K562 (cell line): ENCODE data around the gene SET. TPM values are rescaled to one million over a fixed set of nuclear protein-coding genes. Genes with fewer than 3 reads are reported as not detected.

Experiments
- ATAC-seq: fragments of 200-7000 bp; cut with Tn5 transposase; 3 replicates; pipeline ENCODE4 v1.9.1; 2020; ENCODE audit warnings: moderate library complexity
- BruUV-seq: library from RNA; stranded (reverse); fragments of 400-500 nt; replicated peaks from 2 replicates; lab custom pipeline; 2021; lab: Mats Ljungman, UMichigan
- CTCF ChIA-PET: fragments of 300-600 bp; formaldehyde crosslinking; extraction: SDS; loops from one replicate; lab custom pipeline; 2021; ENCODE audit warnings: low intra/inter-chr PET ratio; lab: Yijun Ruan, JAX
- POLR2A ChIA-PET: fragments of 300-600, 350-650 bp; sonication (Branson Sonifier 250); formaldehyde crosslinking; extraction: SDS; loops from one replicate; lab custom pipeline; 2021; ENCODE audit warnings: antibody characterized with exemption, inconsistent platforms; lab: Yijun Ruan, JAX
- DNase-seq, 4 experiments: peaks; one replicate each; pipeline versions ENCODE4 v3.0.0 to v3.0.0-alpha.2; 2011 to 2018; ENCODE audit warnings: low spot score in 3 of 4, mixed read lengths in 3 of 4; ENCODE audit errors: extremely low read depth in 1 of 4
- FAIRE-seq: peaks from 2 replicates; lab custom pipeline; 2011; peaks lifted over from hg19 to GRCh38; lab: Jason Lieb, UNC
- H2AFZ ChIP-seq: 2 replicates; pipeline ENCODE4 v1.6.0; 2011; ENCODE audit warnings: low read depth, low read length, control low read depth, inconsistent platforms
- H3K27ac ChIP-seq: fragments of 200-600 bp; 3 replicates; pipeline ENCODE4 v1.8.0; 2011; ENCODE audit warnings: low read depth, mild to moderate bottlenecking, control low read depth, inconsistent platforms, low read length, moderate library complexity, mixed read lengths; ENCODE audit errors: extremely low read depth
- H3K27me3 ChIP-seq, 2 experiments: fragments of 300-600 bp in 1 of 2; 2 replicates in 1 of 2; 3 replicates in 1 of 2; pipeline versions ENCODE4 v1.6.0 to v1.8.0; 2011; ENCODE audit warnings: inconsistent platforms in 2 of 2, low read length in 2 of 2, mild to moderate bottlenecking in 1 of 2, mixed read lengths in 1 of 2, moderate library complexity in 1 of 2; ENCODE audit not compliant: control insufficient read depth in 2 of 2, insufficient read depth in 2 of 2
- H3K36me3 ChIP-seq: fragments of 300-600 bp; 3 replicates; pipeline ENCODE4 v1.8.0; 2011; ENCODE audit warnings: mild to moderate bottlenecking, low read length, inconsistent platforms; ENCODE audit not compliant: control insufficient read depth, insufficient read depth
- H3K4me1 ChIP-seq, 2 experiments: fragments of 200-600 bp in 1 of 2; replicated peaks in 1 of 2; 2 replicates in 1 of 2; 3 replicates in 1 of 2; pipeline versions ENCODE4 v1.5.1 to v1.8.0; 2011; ENCODE audit warnings: inconsistent platforms in 2 of 2, low read length in 2 of 2, mild to moderate bottlenecking in 1 of 2, mixed read lengths in 1 of 2, moderate library complexity in 1 of 2; ENCODE audit not compliant: control insufficient read depth in 2 of 2, insufficient read depth in 2 of 2
- H3K4me2 ChIP-seq: 2 replicates; pipeline ENCODE4 v1.6.1; 2011; ENCODE audit warnings: low read length, control low read depth, inconsistent platforms, mixed read lengths; ENCODE audit not compliant: insufficient read depth
- H3K4me3 ChIP-seq: fragments of 200-600 bp; sonication (generic), shearing (Covaris generic); 2 replicates; pipeline ENCODE4 v1.5.1; 2016; ENCODE audit warnings: control low read depth, inconsistent platforms
- H3K79me2 ChIP-seq: fragments of 200-600 bp; 3 replicates; pipeline ENCODE4 v1.8.0; 2011; ENCODE audit warnings: low read length, inconsistent platforms; ENCODE audit not compliant: control insufficient read depth, insufficient read depth
- H3K9ac ChIP-seq, 2 experiments: 2 replicates each; pipeline versions ENCODE4 v1.6.0 to v1.6.1; 2011; ENCODE audit warnings: low read depth in 2 of 2, low read length in 2 of 2, control low read depth in 1 of 2, inconsistent platforms in 1 of 2, mild to moderate bottlenecking in 1 of 2, mixed read lengths in 1 of 2; ENCODE audit not compliant: insufficient read depth in 1 of 2
- H3K9me1 ChIP-seq: one replicate; pipeline ENCODE4 v1.6.0; 2011; ENCODE audit warnings: inconsistent platforms, mild to moderate bottlenecking, low read length, moderate library complexity; ENCODE audit not compliant: control insufficient read depth, insufficient read depth
- H3K9me3 ChIP-seq: replicated peaks from 2 replicates; pipeline ENCODE4 v1.5.1; 2011; ENCODE audit warnings: low read depth, low read length, inconsistent platforms; ENCODE audit not compliant: control insufficient read depth, insufficient read depth
- H4K20me1 ChIP-seq: replicated peaks from 2 replicates; pipeline ENCODE4 v1.6.1; 2011; ENCODE audit warnings: low read length, inconsistent platforms, mixed read lengths; ENCODE audit not compliant: control insufficient read depth, insufficient read depth
- ARID2 ChIP-seq: fragments of 450-650 bp; IDR thresholded peaks from 2 replicates; pipeline ENCODE4 v1.6.1; 2017; ENCODE audit warnings: antibody characterized with exemption, mild to moderate bottlenecking
- HMG20B ChIP-seq: fragments of 250-450 bp; sonication (Bioruptor Pico); IDR thresholded peaks from 2 replicates; pipeline ENCODE4 v1.5.0; 2021; ENCODE audit warnings: mild to moderate bottlenecking
- MAX ChIP-seq: sonication (generic); formaldehyde crosslinking; IDR thresholded peaks from 2 replicates; pipeline ENCODE4 v1.9.0; 2022; ENCODE audit warnings: mild to moderate bottlenecking, missing genetic modification reagents
- PRDM10 ChIP-seq: fragments of 450-650 bp; IDR thresholded peaks from 2 replicates; pipeline ENCODE4 v1.6.1; 2018; ENCODE audit not compliant: partially characterized antibody
- RHOXF2B ChIP-seq: fragments of 250-450 bp; sonication (Bioruptor Pico); conservative IDR thresholded peaks from 2 replicates; pipeline ENCODE4 v1.5.1; 2021
- ZNF232 ChIP-seq: sonication (generic); formaldehyde crosslinking; IDR thresholded peaks from 2 replicates; pipeline ENCODE4 v1.8.0; 2022; ENCODE audit warnings: mild to moderate bottlenecking, missing genetic modification reagents
- ZNF583 ChIP-seq: fragments of 250-450 bp; sonication (Bioruptor Pico); IDR thresholded peaks from 2 replicates; pipeline ENCODE4 v1.4.0; 2020
- WGBS: fragments of 100-300 bp; shearing (Covaris generic); methylation state at CpG from one replicate; pipeline ENCODE4 v1.1.6; 2016; ENCODE audit warnings: low coverage, mixed read lengths; ENCODE audit not compliant: insufficient coverage; ENCODE audit errors: missing lambda C conversion rate; 5-methylcytosine and 5-hydroxymethylcytosine counted together
- in situ Hi-C: fragments of 300-500 bp; cut with MboI; formaldehyde crosslinking; loops from 4 replicates; pipeline ENCODE4 v1.15.0; 2018; ENCODE audit warnings: inconsistent platforms, mixed read lengths
- intact Hi-C: fragments of 100-400 bp; cut with micrococcal nuclease; formaldehyde crosslinking; loops from 2 replicates; pipeline ENCODE4 v1.14.2; 2022
- polyA plus RNA-seq, 8 experiments: library from polyadenylated mRNA; depleted of rRNA in 4 of 8; stranded (reverse) in 5 of 8; unstranded in 3 of 8; fragments of >200 nt; fragmentation: Nextera tagmentation in 2 of 8; fragmentation: Illumina TruSeq in 1 of 8; extraction: Ambion mirVana in 2 of 8; extraction: Trizol in 1 of 8; gene quantifications; 2 replicates each; pipeline versions ENCODE4 v1.2.1 to v1.2.3, GENCODE V29; 2011 to 2014; ENCODE audit warnings: inconsistent platforms in 1 of 8, missing spikeins in 1 of 8
- total RNA-seq, 7 experiments: library from RNA; depleted of rRNA in 6 of 7; stranded (reverse); fragments of >200 nt in 6 of 7; fragmentation: Illumina TruSeq in 2 of 7; extraction: Trizol in 2 of 7; gene quantifications; 2 replicates each; pipeline versions ENCODE4 v1.2.1 to v1.2.3, GENCODE V29; 2011 to 2021; ENCODE audit warnings: low replicate concordance in 1 of 7

Gene SET
- total and polyA plus RNA-seq, 9 of the 15 experiments (the other 6 are each of a cell fraction or from before 2014, with no cell fraction given) = 404 to 1,447 (median 907) TPM

- H3K4me1 ChIP-seq = peaks cover 6 to 10% of the 10 kb centered on the region in 2 experiments; a peak in 4 of 5 replicates
- no peak overlapping the region for H2AFZ ChIP-seq
- H4K20me1 ChIP-seq = no peaks in the 10 kb centered on the region
- POLR2A ChIA-PET = interaction anchor here (0.5 to 1.3 kb wide), 6 partner anchors 8 to 1034 kb away, joined by 3 to 5 read pairs (median 4); no protein-coding TSS in a partner anchor
- no peak overlapping the region for H3K27ac ChIP-seq
- H3K4me2 ChIP-seq = no peak overlapping the region
- H3K4me3 ChIP-seq = no peak overlapping the region
- H3K9me3 ChIP-seq = no peaks in the 10 kb centered on the region
- H3K9me1 ChIP-seq = no peaks in the 10 kb centered on the region
- TF ChIP-seq HMG20B (CRISPR knock-in tag) = no peak
- TF ChIP-seq MAX (CRISPR knock-in tag) = no peak
- no peak for TF ChIP-seq ZNF583 (CRISPR knock-in tag)
- no peak for TF ChIP-seq ARID2
- TF ChIP-seq RHOXF2B (CRISPR knock-in tag) = no peak
- no peak for TF ChIP-seq ZNF232 (CRISPR knock-in tag)
- TF ChIP-seq PRDM10 = no peak
- CTCF ChIA-PET = no interaction called here
- H3K36me3 ChIP-seq = no peaks in the 10 kb centered on the region
- no peak for DNase-seq
- no TSS peak for BruUV-seq
- no peaks in the 10 kb centered on the region for H3K79me2 ChIP-seq
- intact Hi-C loops (loop anchor here (5.0 kb wide), 2 partner anchors 497 to 1013 kb away; no protein-coding TSS in a partner anchor), in situ Hi-C loops (no loop called here)
- no peak for ATAC-seq
- FAIRE-seq = no peak
- H3K9ac ChIP-seq = no peak overlapping the region
- H3K27me3 ChIP-seq = no peaks in the 10 kb centered on the region
- WGBS = 45% methylated on average over 6 of the region's 6 CpGs
These were observed 19.2 kb upstream of the SET start for GRCh38 chr9:128669786-128670185.
